Karpas-422 (cell line): ENCODE results near the gene TMEM198. TPM values are rescaled to one million over a fixed set of nuclear protein-coding genes. Genes with fewer than 3 reads are reported as not detected.
A peak's percentile ranks its signal among the peaks of the same experiment; 100 is the strongest.

Experiments
- DNase-seq: peaks from one replicate; pipeline ENCODE4 v3.0.0-alpha.2; 2015
- H2AFZ ChIP-seq: fragments of 200-600 bp; sonication (generic); 2 replicates; pipeline ENCODE4 v1.6.1; 2014; ENCODE audit warnings: antibody characterized with exemption, low read length, mixed read lengths
- H3K27ac ChIP-seq: fragments of 200-600 bp; sonication (generic); 2 replicates; pipeline ENCODE4 v1.5.1; 2014; ENCODE audit warnings: mild to moderate bottlenecking, low read length, moderate library complexity
- H3K27me3 ChIP-seq: fragments of 200-600 bp; sonication (generic); 2 replicates; pipeline ENCODE4 v1.6.1; 2014; ENCODE audit warnings: low read length, mixed read lengths
- H3K36me3 ChIP-seq: fragments of 200-600 bp; sonication (generic); 2 replicates; pipeline ENCODE4 v1.6.1; 2014; ENCODE audit warnings: low read length, mixed read lengths; ENCODE audit not compliant: insufficient read depth
- H3K4me1 ChIP-seq: fragments of 200-600 bp; sonication (generic); 2 replicates; pipeline ENCODE4 v1.6.1; 2014; ENCODE audit warnings: mild to moderate bottlenecking, low read length, mixed read lengths
- H3K4me2 ChIP-seq: fragments of 200-600 bp; sonication (generic); 2 replicates; pipeline ENCODE4 v1.6.1; 2014; ENCODE audit warnings: low read length, low read depth, mild to moderate bottlenecking; ENCODE audit not compliant: poor library complexity, severe bottlenecking
- H3K4me3 ChIP-seq: fragments of 200-600 bp; sonication (generic); 2 replicates; pipeline ENCODE4 v1.5.1; 2014; ENCODE audit warnings: mild to moderate bottlenecking, antibody characterized with exemption, low read length, mixed read lengths
- H3K79me2 ChIP-seq: fragments of 200-600 bp; sonication (generic); 2 replicates; pipeline ENCODE4 v1.6.1; 2014; ENCODE audit warnings: mild to moderate bottlenecking, low read length, mixed read lengths
- H3K9ac ChIP-seq: fragments of 200-600 bp; sonication (generic); 2 replicates; pipeline ENCODE4 v1.6.0; 2014; ENCODE audit warnings: low read length
- H3K9me2 ChIP-seq: fragments of 200-600 bp; sonication (generic), shearing (Covaris generic); replicated peaks from 2 replicates; pipeline ENCODE4 v1.6.0; 2014; ENCODE audit warnings: mild to moderate bottlenecking, low read length, moderate library complexity; ENCODE audit not compliant: insufficient read depth
- H3K9me3 ChIP-seq: fragments of 300-700, 200-600 bp; sonication (generic); 2 replicates; pipeline ENCODE4 v1.6.1; 2014; ENCODE audit warnings: low read length, mixed read lengths
- H4K20me1 ChIP-seq: fragments of 200-600 bp; sonication (generic); 2 replicates; pipeline ENCODE4 v1.6.1; 2014; ENCODE audit warnings: mild to moderate bottlenecking, antibody characterized with exemption, low read length, low read depth; ENCODE audit not compliant: insufficient read depth
- total RNA-seq: library from RNA; depleted of rRNA; stranded (reverse); fragments of >200 nt; shearing (Covaris generic); gene quantifications from 2 replicates; pipeline ENCODE4 v1.2.3, GENCODE V29; 2014; ENCODE audit warnings: low replicate concordance

TMEM198 gene
- total RNA-seq, 1 experiment from 2014 or later: 2.7 TPM

DNA sequence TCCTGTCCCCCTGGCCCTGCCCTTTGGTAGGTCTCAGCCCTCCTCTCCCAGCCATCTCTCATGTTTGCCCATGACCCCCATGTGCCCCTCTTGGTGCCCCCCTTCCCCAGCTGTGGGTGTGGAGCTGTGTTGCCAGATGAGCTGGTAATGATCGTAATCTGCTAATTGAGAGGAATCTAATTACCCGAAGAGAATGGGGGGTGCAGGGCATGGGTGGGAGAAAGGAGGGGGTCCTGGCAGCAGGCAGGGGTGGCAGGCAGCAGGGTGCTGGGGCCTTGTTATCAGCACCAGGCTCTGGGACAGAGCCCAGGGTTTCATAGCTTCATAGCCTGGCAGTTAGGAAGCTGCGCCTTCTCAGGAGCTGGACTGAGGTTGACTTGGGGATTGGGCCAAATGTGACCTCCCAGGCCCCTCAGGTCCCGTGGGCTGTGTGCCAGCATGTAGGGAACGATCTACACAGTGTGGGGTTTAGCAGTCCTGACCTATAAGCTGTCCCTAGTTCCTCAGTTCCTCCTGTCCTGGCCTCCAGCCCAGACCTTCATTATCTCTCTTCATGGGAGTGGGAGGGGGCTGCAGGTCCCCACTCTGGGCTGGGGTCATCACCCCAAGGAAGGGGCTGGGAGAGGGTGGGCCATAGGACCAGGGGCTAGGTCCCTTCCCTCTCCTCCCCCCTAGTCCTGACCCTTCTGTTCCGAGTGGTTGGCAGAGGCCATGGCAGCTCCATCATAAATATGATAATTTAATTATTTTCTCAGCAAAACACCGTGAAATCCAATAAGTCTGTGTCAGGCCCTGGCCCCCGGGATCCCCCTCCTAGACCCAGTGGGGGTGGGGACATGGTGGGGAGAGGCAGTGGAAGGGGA lies 36.0 kb upstream of the TMEM198 start:
- H3K4me1 ChIP-seq: peaks cover 23% of the 10 kb centered on the region
- 0 out of 2 replicates have a peak, but pooled peaks cover 4% of the 10 kb centered on the region for H4K20me1 ChIP-seq
- H3K27ac ChIP-seq: no peak overlapping the region
- H3K27me3 ChIP-seq: no peaks in the 10 kb centered on the region
- no peak overlapping the region for H3K4me2 ChIP-seq
- H2AFZ ChIP-seq: no peak overlapping the region
- H3K36me3 ChIP-seq: no peaks in the 10 kb centered on the region
- H3K9me2 ChIP-seq: no peaks in the 10 kb centered on the region
- no peak for DNase-seq
- H3K9ac ChIP-seq: no peak overlapping the region
- no peaks in the 10 kb centered on the region for H3K79me2 ChIP-seq
- H3K4me3 ChIP-seq: no peak overlapping the region
- no peaks in the 10 kb centered on the region for H3K9me3 ChIP-seq

DNA sequence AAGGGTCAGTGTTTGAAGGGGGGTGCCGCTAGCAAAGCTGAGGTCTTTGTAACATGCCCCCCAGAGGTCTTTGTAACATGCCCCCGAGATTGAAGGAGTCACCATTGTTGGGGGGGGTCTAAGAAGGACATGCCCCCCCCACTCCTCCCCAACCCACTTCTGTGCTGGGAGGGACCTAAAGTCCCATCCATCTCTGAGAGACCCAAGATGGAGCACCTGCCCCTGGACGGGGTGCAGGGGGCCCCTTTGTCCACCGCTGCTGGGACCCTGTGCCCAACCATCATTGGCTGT lies 35.4 kb upstream of the TMEM198 start:
- Histone ChIP-seq H3K36me3 (no peaks in the 10 kb centered on the region), H3K27ac (no peak overlapping the region), H3K4me2 (no peak overlapping the region), H3K9me3 (no peaks in the 10 kb centered on the region), H3K9me2 (no peaks in the 10 kb centered on the region), H2AFZ (no peak overlapping the region), H4K20me1 (0 out of 2 replicates have a peak, but pooled peaks cover 4% of the 10 kb centered on the region), H3K79me2 (no peaks in the 10 kb centered on the region), H3K27me3 (no peaks in the 10 kb centered on the region), H3K4me1 (peaks cover 28% of the 10 kb centered on the region), H3K9ac (no peak overlapping the region), H3K4me3 (no peak overlapping the region)
- no peak for DNase-seq

DNA sequence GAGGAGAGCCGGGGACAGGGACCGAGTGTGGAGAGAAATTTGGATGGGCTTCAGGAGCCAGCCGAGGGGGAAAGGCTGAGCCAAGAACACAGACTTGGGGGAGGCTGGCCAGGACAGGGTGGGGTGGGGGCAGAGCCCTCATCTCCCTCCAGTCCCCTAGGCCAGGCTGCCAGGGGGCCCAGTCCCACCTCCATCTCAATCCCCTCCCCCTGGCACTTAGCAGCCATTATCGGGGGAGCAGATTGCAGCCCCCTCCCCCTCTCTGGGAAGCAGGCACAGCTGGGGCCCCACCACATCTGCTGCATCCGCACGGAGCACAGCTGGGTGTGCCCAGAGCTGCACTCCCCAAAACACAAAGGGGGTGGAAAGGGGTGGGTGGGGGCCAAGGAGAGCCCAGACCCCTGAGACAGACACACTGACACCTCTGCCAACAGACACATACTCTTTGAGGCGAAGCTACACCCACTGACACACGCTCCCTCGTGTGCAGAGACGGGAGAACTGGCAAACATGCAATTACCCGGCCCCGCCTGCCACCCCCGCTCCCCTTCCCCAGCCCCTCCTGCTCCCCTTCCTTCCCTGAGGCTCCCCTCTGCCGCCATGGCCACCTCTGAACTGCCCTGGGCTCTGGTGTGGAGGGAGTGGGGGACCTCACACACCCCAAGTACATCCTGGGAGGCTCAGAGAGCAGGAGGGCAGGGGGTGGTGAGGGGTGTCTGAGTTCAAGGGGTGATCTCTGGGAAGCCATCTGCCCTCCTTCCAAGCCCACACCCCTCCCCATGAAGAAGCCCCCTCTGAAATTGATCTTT lies 34.7 kb upstream of the TMEM198 start:
- H3K36me3 ChIP-seq: no peaks in the 10 kb centered on the region
- H3K4me2 ChIP-seq: no peak overlapping the region
- H3K79me2 ChIP-seq: no peaks in the 10 kb centered on the region
- no peaks in the 10 kb centered on the region for H3K9me2 ChIP-seq
- H3K27me3 ChIP-seq: no peaks in the 10 kb centered on the region
- no peak overlapping the region for H3K9ac ChIP-seq
- H2AFZ ChIP-seq: no peak overlapping the region
- no peak overlapping the region for H3K27ac ChIP-seq
- H3K9me3 ChIP-seq: no peaks in the 10 kb centered on the region
- H3K4me1 ChIP-seq: peaks cover 29% of the 10 kb centered on the region
- no peak for DNase-seq
- H3K4me3 ChIP-seq: no peak overlapping the region
- 0 out of 2 replicates have a peak, but pooled peaks cover 4% of the 10 kb centered on the region for H4K20me1 ChIP-seq

DNA sequence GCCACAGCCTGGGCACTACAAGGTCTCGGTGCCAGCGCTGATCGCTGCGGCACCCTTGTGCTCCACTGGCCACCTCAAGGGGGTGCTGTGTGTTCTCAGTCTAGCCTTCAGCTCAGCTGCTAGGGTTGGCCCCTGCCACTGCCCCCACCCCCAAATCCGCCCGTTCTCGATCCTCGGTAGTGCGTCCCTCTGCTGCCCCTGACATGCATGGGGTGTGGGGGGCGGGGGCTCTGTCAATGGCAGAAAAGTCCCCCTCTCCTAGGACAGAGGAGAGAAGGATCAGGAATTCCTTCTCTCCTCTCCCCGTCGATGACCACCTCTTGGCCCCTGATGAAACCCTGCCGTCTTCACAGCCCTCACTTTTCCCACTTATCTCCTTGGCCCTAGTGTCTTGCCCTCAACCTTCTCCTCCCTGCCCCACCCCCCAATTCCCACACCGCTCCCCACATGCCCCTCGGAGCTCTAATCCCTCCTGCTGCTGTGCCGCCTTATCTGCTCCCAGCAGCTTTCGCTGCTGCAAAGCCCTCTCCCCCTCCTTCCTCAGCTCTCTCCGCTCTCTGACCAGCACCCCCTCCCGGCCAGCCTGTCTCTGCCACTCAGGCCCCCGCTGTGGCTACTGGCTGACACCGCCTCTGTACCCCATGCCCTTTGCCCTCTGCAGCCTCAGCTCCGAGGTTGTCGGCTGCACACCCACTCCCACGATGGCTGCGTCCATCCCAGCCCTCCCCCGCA lies 33.9 kb upstream of the TMEM198 start:
- no peaks in the 10 kb centered on the region for H3K79me2 ChIP-seq
- no peak overlapping the region for H2AFZ ChIP-seq
- H3K27ac ChIP-seq: no peak overlapping the region
- peaks cover 29% of the 10 kb centered on the region for H3K4me1 ChIP-seq
- no peaks in the 10 kb centered on the region for H3K36me3 ChIP-seq
- H3K4me2 ChIP-seq: no peak overlapping the region
- no peak overlapping the region for H3K9ac ChIP-seq
- no peak overlapping the region for H3K4me3 ChIP-seq
- DNase-seq: peak; percentile 83
- 0 out of 2 replicates have a peak, but pooled peaks cover 4% of the 10 kb centered on the region for H4K20me1 ChIP-seq
- no peaks in the 10 kb centered on the region for H3K27me3 ChIP-seq
- no peaks in the 10 kb centered on the region for H3K9me3 ChIP-seq
- no peaks in the 10 kb centered on the region for H3K9me2 ChIP-seq

DNA sequence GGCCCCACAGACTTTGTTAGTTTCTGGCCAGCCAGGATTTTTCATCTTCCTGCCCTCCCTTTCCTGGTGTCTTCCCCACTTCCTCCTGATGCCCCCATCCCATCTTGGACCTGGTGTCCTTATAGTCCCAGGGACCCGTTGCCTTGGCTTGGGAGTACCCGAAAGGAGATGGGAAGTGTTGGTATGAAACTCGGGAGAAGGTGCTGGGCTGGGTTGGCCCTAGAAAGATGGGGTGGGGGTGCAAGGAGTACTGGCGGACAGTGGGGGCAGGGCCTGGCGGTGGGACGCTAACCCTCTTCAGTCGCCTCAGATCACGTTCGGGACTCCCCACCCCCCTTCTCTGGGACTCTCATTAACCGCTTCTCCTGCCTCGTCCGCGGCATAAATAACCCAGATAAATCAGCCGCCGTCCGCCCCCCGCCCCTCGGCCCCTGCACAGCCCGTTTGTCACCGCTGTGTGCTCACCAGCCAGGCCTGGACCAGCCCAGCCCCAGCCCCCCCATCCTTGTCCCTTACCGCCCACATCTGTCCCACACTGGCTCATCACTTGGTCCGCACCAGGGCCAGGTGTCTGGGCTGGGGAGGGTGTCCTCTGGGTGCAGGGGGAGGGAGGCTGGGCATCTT lies 33.2 kb upstream of the TMEM198 start:
- H4K20me1 ChIP-seq: 0 out of 2 replicates have a peak, but pooled peaks cover 4% of the 10 kb centered on the region
- DNase-seq: no peak
- no peak overlapping the region for H3K4me3 ChIP-seq
- no peaks in the 10 kb centered on the region for H3K9me2 ChIP-seq
- H3K36me3 ChIP-seq: no peaks in the 10 kb centered on the region
- H3K9ac ChIP-seq: no peak overlapping the region
- no peaks in the 10 kb centered on the region for H3K27me3 ChIP-seq
- H3K4me2 ChIP-seq: no peak overlapping the region
- H3K4me1 ChIP-seq: peaks cover 29% of the 10 kb centered on the region
- no peak overlapping the region for H3K27ac ChIP-seq
- no peak overlapping the region for H2AFZ ChIP-seq
- no peaks in the 10 kb centered on the region for H3K79me2 ChIP-seq
- no peaks in the 10 kb centered on the region for H3K9me3 ChIP-seq

DNA sequence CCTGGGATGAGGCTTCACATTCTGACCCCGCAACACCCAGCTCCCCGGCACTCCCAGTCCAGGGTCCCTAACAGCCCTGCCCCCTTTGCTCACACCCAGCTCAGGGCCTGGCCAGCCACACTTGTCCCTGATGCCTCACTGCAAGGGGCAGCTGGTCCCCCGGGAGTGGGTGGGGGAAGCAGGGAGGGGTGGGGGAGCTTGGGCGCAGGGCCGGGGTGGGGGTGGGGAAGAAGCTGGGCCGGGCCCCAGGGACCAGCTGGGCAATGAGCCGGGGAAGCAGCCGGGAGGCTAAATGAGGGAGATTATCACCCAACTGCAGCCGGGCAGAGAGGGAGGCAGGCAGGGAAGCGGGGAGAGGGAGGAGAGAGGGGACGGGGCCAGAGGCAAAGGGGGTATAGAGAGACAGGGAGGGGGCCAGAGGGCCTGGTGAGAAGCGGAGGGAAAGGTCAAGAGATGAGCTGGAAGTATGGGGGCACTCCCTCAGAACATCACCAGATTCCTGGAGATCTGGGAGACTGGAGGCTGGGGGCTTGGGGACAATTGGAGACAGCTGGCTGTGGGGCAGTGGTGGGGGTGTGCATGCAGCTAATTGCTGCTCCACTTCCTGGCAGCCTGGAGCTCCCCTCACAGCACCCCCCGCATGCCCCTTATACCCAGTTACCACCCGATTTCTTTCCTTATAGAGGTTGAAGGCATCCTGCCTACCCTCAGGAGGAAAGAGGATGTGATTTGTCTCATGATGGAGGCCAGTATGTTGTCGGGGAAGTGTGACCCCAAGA lies 32.1 kb upstream of the TMEM198 start:
- H3K9me3 ChIP-seq: no peaks in the 10 kb centered on the region
- no peak for DNase-seq
- no peak overlapping the region for H3K4me3 ChIP-seq
- 0 out of 2 replicates have a peak, but pooled peaks cover 4% of the 10 kb centered on the region for H4K20me1 ChIP-seq
- H3K27me3 ChIP-seq: no peaks in the 10 kb centered on the region
- H3K79me2 ChIP-seq: no peaks in the 10 kb centered on the region
- no peak overlapping the region for H3K9ac ChIP-seq
- no peaks in the 10 kb centered on the region for H3K9me2 ChIP-seq
- H2AFZ ChIP-seq: no peak overlapping the region
- peak overlapping the region; percentile 15 for H3K4me2 ChIP-seq
- no peaks in the 10 kb centered on the region for H3K36me3 ChIP-seq
- peaks cover 29% of the 10 kb centered on the region for H3K4me1 ChIP-seq
- H3K27ac ChIP-seq: no peak overlapping the region

DNA sequence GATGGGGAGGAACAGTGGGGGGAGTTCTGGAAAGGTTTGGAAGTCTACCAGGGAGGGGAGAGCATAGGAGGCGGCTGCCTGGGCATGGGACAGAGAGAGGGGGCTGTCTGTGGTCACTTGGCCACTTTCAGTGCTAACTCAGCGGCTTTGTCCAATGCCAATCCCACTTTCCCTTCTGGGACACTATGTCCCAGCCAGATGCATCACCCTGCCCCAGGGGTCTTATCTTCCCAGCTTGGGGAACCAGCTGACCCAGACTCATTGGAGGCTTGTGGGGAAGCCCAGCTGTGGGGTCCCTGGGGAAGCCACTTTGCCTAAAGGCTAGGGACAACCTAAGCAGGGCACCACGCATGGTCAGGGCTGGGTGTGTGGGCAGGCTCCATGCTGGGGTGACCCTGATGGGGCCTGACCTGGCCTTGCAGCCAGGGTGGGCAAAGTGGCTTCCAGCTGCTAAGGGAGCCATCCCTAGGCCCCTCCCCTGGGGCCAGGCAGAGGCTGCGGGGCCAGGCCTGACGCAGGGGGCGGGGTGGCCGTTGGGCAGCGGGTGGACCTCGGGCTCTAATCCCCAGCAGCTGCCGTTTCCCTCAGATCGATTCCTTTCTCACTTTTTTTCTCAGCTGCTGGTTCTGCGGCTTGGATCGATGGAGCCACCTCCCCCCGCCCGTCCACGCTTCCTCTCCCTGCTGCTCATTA lies 31.2 kb upstream of the TMEM198 start:
- no peak overlapping the region for H3K4me3 ChIP-seq
- no peaks in the 10 kb centered on the region for H3K36me3 ChIP-seq
- no peaks in the 10 kb centered on the region for H3K27me3 ChIP-seq
- DNase-seq: no peak
- peaks cover 29% of the 10 kb centered on the region for H3K4me1 ChIP-seq
- H3K9ac ChIP-seq: no peak overlapping the region
- no peaks in the 10 kb centered on the region for H3K9me3 ChIP-seq
- H3K9me2 ChIP-seq: no peaks in the 10 kb centered on the region
- 0 out of 2 replicates have a peak, but pooled peaks cover 4% of the 10 kb centered on the region for H4K20me1 ChIP-seq
- peak overlapping the region; percentile 19 for H3K4me2 ChIP-seq
- H3K79me2 ChIP-seq: no peaks in the 10 kb centered on the region
- no peak overlapping the region for H2AFZ ChIP-seq
- no peak overlapping the region for H3K27ac ChIP-seq
